ENCODE results near the gene PDHA2. TPM values are rescaled to one million over a fixed set of nuclear protein-coding genes. Genes with fewer than 3 reads are reported as not detected.

The PDHA2 gene
- total RNA-seq = not detected

GRCh38 chr4:95839891-95840290 is at the start of gene PDHA2:
Gene PDHA2 (plus strand): TSS chr4:95840093. CDS start chr4:95840151, 58 bp downstream.
- H3K27me3 ChIP-seq = no peaks in the 10 kb centered on the region
- no peaks in the 10 kb centered on the region for H3K4me1 ChIP-seq
- intact Hi-C loops (cut with DNase I) = no loop called here
- WGBS, 2 donors = 96 to 98% methylated on average over 11 to 20 of the region's 22 CpGs
- TF ChIP-seq CTCF (IDR thresholded peaks at IDR 0.05) (no peak), POLR2A (IDR thresholded peaks at IDR 0.05) (no peak)
- DNase-seq = no peak
- H3K9me3 ChIP-seq = no peaks in the 10 kb centered on the region
- H3K27ac ChIP-seq = no peak within 1 kb of the TSS
- no peak within 1 kb of the TSS for H3K4me3 ChIP-seq
- H3K36me3 ChIP-seq = no peaks in the 10 kb centered on the region

- 76 to 77% methylated on average over 2 of the region's 2 CpGs for WGBS, 2 donors
- H3K4me1 ChIP-seq = no peaks in the 10 kb centered on the region
- no peaks in the 10 kb centered on the region for H3K27me3 ChIP-seq
- H3K27ac ChIP-seq = no peak overlapping the region
- TF ChIP-seq CTCF (IDR thresholded peaks at IDR 0.05) (no peak), POLR2A (IDR thresholded peaks at IDR 0.05) (no peak)
- H3K36me3 ChIP-seq = no peaks in the 10 kb centered on the region
- no peak for DNase-seq
- H3K9me3 ChIP-seq = no peaks in the 10 kb centered on the region
- intact Hi-C loops (cut with DNase I) = no loop called here
- no peak overlapping the region for H3K4me3 ChIP-seq
Observed at GRCh38 chr4:95798003-95798402, 41.9 kb upstream of the PDHA2 start.

GRCh38 chr4:95798727-95799126 is 41.2 kb upstream of the PDHA2 start:
- TF ChIP-seq POLR2A (IDR thresholded peaks at IDR 0.05) (no peak), CTCF (IDR thresholded peaks at IDR 0.05) (no peak)
- WGBS, 2 donors = 49 to 56% methylated on average over 3 of the region's 3 CpGs
- H3K27ac ChIP-seq = no peak overlapping the region
- intact Hi-C loops (cut with DNase I) = no loop called here
- H3K4me1 ChIP-seq = no peaks in the 10 kb centered on the region
- no peaks in the 10 kb centered on the region for H3K36me3 ChIP-seq
- H3K27me3 ChIP-seq = no peaks in the 10 kb centered on the region
- DNase-seq = no peak
- H3K4me3 ChIP-seq = no peak overlapping the region
- H3K9me3 ChIP-seq = no peaks in the 10 kb centered on the region

- H3K4me3 ChIP-seq = no peak overlapping the region
- no peaks in the 10 kb centered on the region for H3K4me1 ChIP-seq
- intact Hi-C loops (cut with DNase I) = no loop called here
- TF ChIP-seq POLR2A (IDR thresholded peaks at IDR 0.05) (no peak), CTCF (IDR thresholded peaks at IDR 0.05) (no peak)
- H3K9me3 ChIP-seq = no peaks in the 10 kb centered on the region
- no peaks in the 10 kb centered on the region for H3K36me3 ChIP-seq
- DNase-seq = no peak
- 56 to 63% methylated on average over 3 of the region's 3 CpGs for WGBS, 2 donors
- H3K27ac ChIP-seq = no peak overlapping the region
- H3K27me3 ChIP-seq = no peaks in the 10 kb centered on the region
Observed at GRCh38 chr4:95821867-95822266, 18.0 kb upstream of the PDHA2 start.

- no peak for TF ChIP-seq CTCF (IDR thresholded peaks at IDR 0.05)
- no peak for TF ChIP-seq POLR2A (IDR thresholded peaks at IDR 0.05)
- Histone ChIP-seq H3K27me3 (no peaks in the 10 kb centered on the region), H3K4me1 (no peaks in the 10 kb centered on the region), H3K9me3 (no peaks in the 10 kb centered on the region), H3K36me3 (no peaks in the 10 kb centered on the region), H3K27ac (no peak overlapping the region), H3K4me3 (no peak overlapping the region)
- no peak for DNase-seq
- WGBS, 2 donors = 65 to 72% methylated on average over 5 of the region's 5 CpGs
- intact Hi-C loops (cut with DNase I) = no loop called here
Observed at GRCh38 chr4:95825546-95825945, 14.3 kb upstream of the PDHA2 start.
